SK-N-SH (cell line): Measurements from ENCODE around the gene FBXO4. TPM values are rescaled to one million over a fixed set of nuclear protein-coding genes. Genes with fewer than 3 reads are reported as not detected.

ENCODE experiments used
- CTCF ChIA-PET: fragments of 300-600, 350-600 bp; formaldehyde crosslinking; extraction: SDS; loops from one replicate; lab custom pipeline; 2021; lab: Yijun Ruan, JAX
- POLR2A ChIA-PET: fragments of 350-600 bp; sonication (Branson Sonifier 250); formaldehyde crosslinking; extraction: SDS; loops from one replicate; lab custom pipeline; 2020; ENCODE audit warnings: antibody characterized with exemption, inconsistent platforms; lab: Yijun Ruan, JAX
- DNase-seq: peaks from one replicate; pipeline ENCODE4 v3.0.0; 2012
- H2AFZ ChIP-seq: fragments of 200-600 bp; sonication (generic); 2 replicates; pipeline ENCODE4 v1.8.1; 2016; ENCODE audit warnings: antibody characterized with exemption, mild to moderate bottlenecking, low read depth
- H3F3A ChIP-seq: fragments of 200-600 bp; sonication (generic); replicated peaks from 2 replicates; pipeline ENCODE3; 2016; ENCODE audit warnings: antibody characterized with exemption, mild to moderate bottlenecking; ENCODE audit not compliant: insufficient read depth
- H3K27ac ChIP-seq, 2 experiments: fragments of 200-500 bp in 1 of 2; fragments of 200-600 bp in 1 of 2; sonication (Bioruptor generic) in 1 of 2; sonication (generic), shearing (Covaris generic) in 1 of 2; 2 replicates each; pipeline versions ENCODE4 v1.5.1 to v1.6.1; 2014 to 2016; ENCODE audit warnings: low read depth in 2 of 2, inconsistent platforms in 1 of 2, low read length in 1 of 2, mild to moderate bottlenecking in 1 of 2, mixed read lengths in 1 of 2
- H3K27me3 ChIP-seq: fragments of 200-600 bp; sonication (generic), shearing (Covaris generic); 2 replicates; pipeline ENCODE4 v1.6.1; 2016; ENCODE audit warnings: mixed run types; ENCODE audit not compliant: insufficient read depth
- H3K36me3 ChIP-seq, 2 experiments: fragments of 200-500 bp in 1 of 2; fragments of 200-600 bp in 1 of 2; sonication (Bioruptor generic) in 1 of 2; sonication (generic) in 1 of 2; replicated peaks in 1 of 2; 2 replicates each; pipeline versions ENCODE3 to v1.5.1; 2014 to 2016; ENCODE audit warnings: low read length in 1 of 2, mild to moderate bottlenecking in 1 of 2; ENCODE audit not compliant: insufficient read depth in 2 of 2, control insufficient read depth in 1 of 2
- H3K4me1 ChIP-seq, 2 experiments: fragments of 200-500 bp in 1 of 2; fragments of 200-600 bp in 1 of 2; sonication (Bioruptor generic) in 1 of 2; sonication (generic), shearing (Covaris generic) in 1 of 2; 2 replicates each; pipeline versions ENCODE4 v1.5.1 to v1.6.1; 2014 to 2016; ENCODE audit warnings: low read depth in 1 of 2, low read length in 1 of 2, mixed run types in 1 of 2; ENCODE audit not compliant: insufficient read depth in 2 of 2, control insufficient read depth in 1 of 2
- H3K4me2 ChIP-seq: fragments of 200-600 bp; sonication (generic), shearing (Covaris generic); 2 replicates; pipeline ENCODE4 v1.6.1; 2017; ENCODE audit warnings: mixed run types
- H3K4me3 ChIP-seq, 2 experiments: fragments of 200-500 bp in 1 of 2; fragments of 200-600 bp in 1 of 2; sonication (Bioruptor generic) in 1 of 2; sonication (generic), shearing (Covaris generic) in 1 of 2; 2 replicates each; pipeline versions ENCODE4 v1.5.1 to v1.8.1; 2014 to 2016; ENCODE audit warnings: low read depth in 2 of 2, inconsistent platforms in 1 of 2, low read length in 1 of 2, mild to moderate bottlenecking in 1 of 2, mixed read lengths in 1 of 2, moderate library complexity in 1 of 2
- H3K79me2 ChIP-seq: fragments of 200-600 bp; sonication (generic); 2 replicates; pipeline ENCODE4 v1.8.1; 2017; ENCODE audit warnings: mild to moderate bottlenecking; ENCODE audit not compliant: insufficient read depth
- H3K9ac ChIP-seq: fragments of 200-600 bp; sonication (generic); 2 replicates; pipeline ENCODE4 v1.6.1; 2017; ENCODE audit warnings: mixed run types
- H3K9me2 ChIP-seq: fragments of 200-600 bp; sonication (generic); 2 replicates; pipeline ENCODE4 v1.6.1; 2017; ENCODE audit warnings: mixed run types
- H3K9me3 ChIP-seq: fragments of 200-600 bp; sonication (generic); 2 replicates; pipeline ENCODE4 v1.6.1; 2017; ENCODE audit warnings: mixed run types, mild to moderate bottlenecking, moderate library complexity
- H4K20me1 ChIP-seq: fragments of 200-600 bp; sonication (generic); 2 replicates; pipeline ENCODE4 v1.6.1; 2017; ENCODE audit warnings: mild to moderate bottlenecking, mixed run types; ENCODE audit not compliant: insufficient read depth
- EP300 ChIP-seq, 2 experiments: IDR thresholded peaks; 2 replicates each; pipeline versions ENCODE4 v1.4.0 to v1.6.1; 2012; ENCODE audit warnings: borderline replicate concordance in 1 of 2, low read depth in 1 of 2, low read length in 1 of 2
- FOXJ3 ChIP-seq: sonication (generic); formaldehyde crosslinking; IDR thresholded peaks from 2 replicates; pipeline ENCODE4 v1.5.1; 2020; ENCODE audit warnings: mild to moderate bottlenecking, missing genetic modification reagents
- IRF3 ChIP-seq: fragments of 150-350 bp; IDR thresholded peaks from 2 replicates; pipeline ENCODE4 v1.6.1; 2016; ENCODE audit warnings: mild to moderate bottlenecking, low read depth, low read length
- MAX ChIP-seq: IDR thresholded peaks from 2 replicates; pipeline ENCODE4 v1.4.0; 2012; ENCODE audit warnings: low read depth
- RCOR1 ChIP-seq: fragments of 150-350 bp; IDR thresholded peaks from 2 replicates; pipeline ENCODE4 v1.6.1; 2017; ENCODE audit warnings: antibody characterized with exemption, low read length
- YY1 ChIP-seq: IDR thresholded peaks from 2 replicates; pipeline ENCODE4 v1.4.0; 2012; ENCODE audit warnings: low read depth, mild to moderate bottlenecking
- ZBTB33 ChIP-seq: IDR thresholded peaks from 2 replicates; pipeline ENCODE4 v1.4.0; 2012; ENCODE audit warnings: low read depth, borderline replicate concordance
- WGBS: methylation state at CpG from one replicate; pipeline ENCODE4 v1.1.6; 2017; ENCODE audit warnings: low lambda C conversion rate; 5-methylcytosine and 5-hydroxymethylcytosine counted together
- polyA plus RNA-seq, 3 experiments: library from polyadenylated mRNA; depleted of rRNA; stranded (reverse); fragments of >200 nt; gene quantifications; 2 replicates each; pipeline ENCODE4 v1.2.3, GENCODE V29; 2012
- TF ChIP-seq, protein P1 (sequence below): IDR thresholded peaks from 2 replicates; pipeline ENCODE4; 2012

FBXO4 gene
- polyA plus RNA-seq, 1 of the 3 experiments (the other 2 are of a cell fraction) = 2.9 TPM

DNA sequence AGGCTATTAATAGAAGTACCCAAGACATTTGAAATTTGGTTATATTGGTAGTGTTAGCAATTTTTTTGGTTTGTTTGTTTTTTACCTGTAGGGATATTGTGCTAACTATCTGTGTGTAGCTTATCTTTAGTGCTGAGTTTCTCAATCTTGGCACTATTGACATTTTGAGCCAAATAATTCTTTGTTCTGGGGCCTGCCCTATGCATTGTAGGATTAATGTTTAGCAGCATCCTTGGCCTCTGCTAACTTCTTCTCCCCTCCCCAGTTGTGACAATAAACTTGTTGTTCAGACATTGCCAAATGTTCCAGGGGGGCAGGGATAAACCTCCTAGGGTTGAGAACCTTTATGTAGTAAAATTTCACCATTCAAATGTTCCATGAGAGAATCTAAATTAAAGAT is 4.0 kb downstream of the FBXO4 start:
- no peak overlapping the region for H3K9ac ChIP-seq
- DNase-seq = no peak
- H3K4me3 ChIP-seq = no peak overlapping the region
- H3K27me3 ChIP-seq = no peaks in the 10 kb centered on the region
- TF ChIP-seq, protein P1, sequence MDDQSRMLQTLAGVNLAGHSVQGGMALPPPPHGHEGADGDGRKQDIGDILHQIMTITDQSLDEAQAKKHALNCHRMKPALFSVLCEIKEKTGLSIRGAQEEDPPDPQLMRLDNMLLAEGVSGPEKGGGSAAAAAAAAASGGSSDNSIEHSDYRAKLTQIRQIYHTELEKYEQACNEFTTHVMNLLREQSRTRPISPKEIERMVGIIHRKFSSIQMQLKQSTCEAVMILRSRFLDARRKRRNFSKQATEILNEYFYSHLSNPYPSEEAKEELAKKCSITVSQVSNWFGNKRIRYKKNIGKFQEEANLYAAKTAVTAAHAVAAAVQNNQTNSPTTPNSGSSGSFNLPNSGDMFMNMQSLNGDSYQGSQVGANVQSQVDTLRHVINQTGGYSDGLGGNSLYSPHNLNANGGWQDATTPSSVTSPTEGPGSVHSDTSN = no peak
- no peaks in the 10 kb centered on the region for H3K9me3 ChIP-seq
- ChIA-PET CTCF (interaction anchor here (1.3 to 2.3 kb wide), 2 partner anchors 9 to 73 kb away, joined by 3 to 8 read pairs; no protein-coding TSS in a partner anchor), POLR2A (no interaction called here)
- no peak overlapping the region for H3K4me2 ChIP-seq
- no peak overlapping the region for H3K27ac ChIP-seq
- no peaks in the 10 kb centered on the region for H3K79me2 ChIP-seq
- no peaks in the 10 kb centered on the region for H3K9me2 ChIP-seq
- peaks cover 8% of the 10 kb centered on the region for H3F3A ChIP-seq
- no peaks in the 10 kb centered on the region for H4K20me1 ChIP-seq
- H3K4me1 ChIP-seq = peaks cover 0 to 8% of the 10 kb centered on the region in 2 experiments; a peak in 1 of 4 replicates
- peaks cover 0 to 2% of the 10 kb centered on the region in 2 experiments for H3K36me3 ChIP-seq
- H2AFZ ChIP-seq = no peak overlapping the region

- H3K9me3 ChIP-seq = no peaks in the 10 kb centered on the region
- WGBS = 71% methylated on average over 2 of the region's 2 CpGs
- no peaks in the 10 kb centered on the region for H4K20me1 ChIP-seq
- H3K9me2 ChIP-seq = no peaks in the 10 kb centered on the region
- H3K4me3 ChIP-seq = no peak overlapping the region
- H3F3A ChIP-seq = no peaks in the 10 kb centered on the region
- ChIA-PET POLR2A (no interaction called here), CTCF (no interaction called here)
- TF ChIP-seq FOXJ3 (no peak), RCOR1 (no peak), ZBTB33 (no peak), EP300 (IDR thresholded peaks at IDR 0.05; ENCODE audit: borderline replicate concordance in 1 of 2, low read depth in 1 of 2, low read length in 1 of 2) (no peak), MAX (no peak), YY1 (no peak), IRF3 (no peak)
- H2AFZ ChIP-seq = no peak overlapping the region
- H3K79me2 ChIP-seq = no peaks in the 10 kb centered on the region
- no peak overlapping the region for H3K9ac ChIP-seq
- no peak overlapping the region for H3K4me2 ChIP-seq
- H3K4me1 ChIP-seq = no peaks in the 10 kb centered on the region
- H3K27me3 ChIP-seq = no peaks in the 10 kb centered on the region
- H3K27ac ChIP-seq = no peak overlapping the region
- DNase-seq = no peak
- peaks cover 0 to 4% of the 10 kb centered on the region in 2 experiments for H3K36me3 ChIP-seq
These were observed 7.7 kb downstream of the FBXO4 start for GRCh38 chr5:41932770-41933169.
